Measurements from ENCODE around the gene TCF12. TPM values are rescaled to one million over a fixed set of nuclear protein-coding genes. Genes with fewer than 3 reads are reported as not detected.

The TCF12 gene
- total RNA-seq, 1 donor from 2014 or later: 106 TPM

DNA sequence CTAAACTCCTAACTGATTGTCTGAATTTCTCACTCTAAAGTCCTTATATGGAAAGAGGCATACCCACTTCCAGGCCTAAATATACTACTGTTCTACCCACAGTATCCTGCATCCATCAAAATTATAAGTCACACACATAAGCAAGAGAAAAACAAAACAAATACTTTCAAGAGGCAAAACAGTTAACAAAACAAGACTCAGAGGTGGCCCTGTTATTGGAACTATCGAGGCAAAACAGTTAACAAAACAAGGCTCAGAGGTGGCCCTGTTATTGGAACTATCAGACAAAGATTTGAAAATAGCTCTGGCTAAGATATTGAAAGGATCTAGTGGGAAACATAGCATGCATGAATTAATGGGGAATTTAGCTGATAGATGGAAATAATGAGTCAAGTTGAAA lies 233.7 kb downstream of the TCF12 start:
- Mint-ChIP-seq H3K4me1 (ENCODE audit: low read depth) (peaks cover 83% of the 10 kb centered on the region), H3K27ac (ENCODE audit: unreplicated experiment) (peak overlapping the region; percentile 76)

DNA sequence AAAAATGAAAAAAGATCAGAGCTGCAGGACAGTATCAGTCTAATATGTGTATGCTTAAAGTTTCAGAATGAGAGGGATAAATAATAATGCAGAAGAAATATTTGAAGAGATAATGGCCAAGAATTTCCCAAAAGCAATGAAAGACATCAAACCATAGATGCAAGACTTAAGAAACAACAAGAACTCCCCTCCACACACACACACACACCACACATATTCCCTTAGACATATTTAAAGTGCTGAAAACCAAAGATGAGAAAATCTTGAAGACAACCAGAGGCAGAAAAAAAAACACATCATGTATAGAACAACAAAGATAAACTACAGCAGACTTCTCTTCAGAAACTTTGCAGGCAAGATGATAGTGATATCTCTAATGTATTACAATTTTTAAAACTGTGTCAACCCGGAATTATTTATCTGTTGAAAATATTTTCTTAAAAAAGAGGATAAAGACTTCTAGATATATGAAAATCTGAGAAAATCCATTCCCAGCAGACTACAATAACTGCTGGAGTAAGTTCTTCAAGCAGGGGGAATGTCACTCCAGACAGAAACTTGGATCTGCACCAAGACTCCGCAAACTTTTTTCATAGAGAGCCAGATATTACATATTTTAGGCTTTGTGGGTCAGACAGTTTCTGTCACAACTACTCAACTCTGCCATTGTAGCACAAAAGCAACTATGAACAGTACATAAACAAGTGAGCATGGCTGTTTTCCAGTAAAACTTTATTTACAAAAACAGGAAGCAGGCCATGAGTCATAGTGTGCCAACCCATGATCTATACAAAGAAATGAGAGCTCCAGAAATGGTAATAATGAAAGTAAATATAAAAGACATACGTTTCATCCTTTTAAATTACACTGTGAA lies 234.5 kb downstream of the TCF12 start:
- Mint-ChIP-seq H3K4me1 (ENCODE audit: low read depth) (peaks cover 81% of the 10 kb centered on the region), H3K27ac (ENCODE audit: unreplicated experiment) (peak overlapping the region; percentile 76), H3K27me3 (ENCODE audit: low read depth) (no peaks in the 10 kb centered on the region), H3K9me3 (ENCODE audit: low read depth) (no peaks in the 10 kb centered on the region), H3K36me3 (ENCODE audit: low read depth) (peaks cover 2% of the 10 kb centered on the region), H3K4me3 (ENCODE audit: unreplicated experiment) (peak overlapping the region; percentile 31)
- DNase-seq (ENCODE audit: low spot score): no peak
- TF ChIP-seq, protein P1, sequence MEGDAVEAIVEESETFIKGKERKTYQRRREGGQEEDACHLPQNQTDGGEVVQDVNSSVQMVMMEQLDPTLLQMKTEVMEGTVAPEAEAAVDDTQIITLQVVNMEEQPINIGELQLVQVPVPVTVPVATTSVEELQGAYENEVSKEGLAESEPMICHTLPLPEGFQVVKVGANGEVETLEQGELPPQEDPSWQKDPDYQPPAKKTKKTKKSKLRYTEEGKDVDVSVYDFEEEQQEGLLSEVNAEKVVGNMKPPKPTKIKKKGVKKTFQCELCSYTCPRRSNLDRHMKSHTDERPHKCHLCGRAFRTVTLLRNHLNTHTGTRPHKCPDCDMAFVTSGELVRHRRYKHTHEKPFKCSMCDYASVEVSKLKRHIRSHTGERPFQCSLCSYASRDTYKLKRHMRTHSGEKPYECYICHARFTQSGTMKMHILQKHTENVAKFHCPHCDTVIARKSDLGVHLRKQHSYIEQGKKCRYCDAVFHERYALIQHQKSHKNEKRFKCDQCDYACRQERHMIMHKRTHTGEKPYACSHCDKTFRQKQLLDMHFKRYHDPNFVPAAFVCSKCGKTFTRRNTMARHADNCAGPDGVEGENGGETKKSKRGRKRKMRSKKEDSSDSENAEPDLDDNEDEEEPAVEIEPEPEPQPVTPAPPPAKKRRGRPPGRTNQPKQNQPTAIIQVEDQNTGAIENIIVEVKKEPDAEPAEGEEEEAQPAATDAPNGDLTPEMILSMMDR (IDR thresholded peaks at IDR 0.05): no peak

More for the DNA sequence above, 233.7 kb downstream of the TCF12 start:
- no peak for DNase-seq (ENCODE audit: low spot score)
- TF ChIP-seq, protein P1 (IDR thresholded peaks at IDR 0.05): no peak
- Mint-ChIP-seq H3K4me3 (ENCODE audit: unreplicated experiment) (peak overlapping the region; percentile 31), H3K36me3 (ENCODE audit: low read depth) (peaks cover 2% of the 10 kb centered on the region), H3K27me3 (ENCODE audit: low read depth) (no peaks in the 10 kb centered on the region), H3K9me3 (ENCODE audit: low read depth) (no peaks in the 10 kb centered on the region)

DNA sequence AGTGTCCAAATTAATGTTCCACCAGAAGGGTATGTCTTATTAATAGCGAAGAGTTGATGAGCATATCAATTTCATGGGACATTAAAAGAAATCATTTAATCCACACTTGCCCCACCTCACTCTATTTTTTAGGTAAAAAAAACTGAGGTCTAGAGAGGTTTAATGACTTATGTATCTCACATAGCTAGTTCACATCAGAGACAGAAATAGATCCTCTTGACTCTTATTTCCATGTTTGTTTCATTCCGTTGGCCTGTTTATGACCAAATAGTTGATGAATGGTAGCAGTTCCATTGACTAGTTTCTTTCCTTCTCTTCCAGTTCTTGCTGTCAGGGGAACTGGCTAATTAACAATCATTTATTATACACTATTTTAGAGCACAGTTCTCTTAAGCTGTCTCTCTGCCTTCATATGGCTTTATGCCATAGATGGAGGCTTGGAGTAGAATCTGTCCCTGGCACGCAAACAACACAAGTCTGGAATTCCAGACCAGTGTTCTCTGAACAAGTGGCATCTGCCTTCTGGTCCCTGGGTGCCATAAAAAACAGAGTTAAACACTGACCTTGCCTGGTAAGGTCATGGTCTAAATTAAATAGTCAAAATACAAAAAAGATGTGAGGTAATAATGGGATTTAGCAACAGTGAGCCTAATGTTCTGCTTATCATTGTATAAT lies 237.9 kb downstream of the TCF12 start:
- H3K27ac Mint-ChIP-seq (ENCODE audit: unreplicated experiment): peak overlapping the region; percentile 28
- DNase-seq (ENCODE audit: low spot score): no peak
- peaks cover 70% of the 10 kb centered on the region for H3K4me1 Mint-ChIP-seq (ENCODE audit: low read depth)
- H3K27me3 Mint-ChIP-seq (ENCODE audit: low read depth): no peaks in the 10 kb centered on the region
- no peaks in the 10 kb centered on the region for H3K36me3 Mint-ChIP-seq (ENCODE audit: low read depth)
- no peaks in the 10 kb centered on the region for H3K9me3 Mint-ChIP-seq (ENCODE audit: low read depth)
- no peak overlapping the region for H3K4me3 Mint-ChIP-seq (ENCODE audit: unreplicated experiment)
- TF ChIP-seq, protein P1 (IDR thresholded peaks at IDR 0.05): no peak

GRCh38 chr15:57158589-57158988 lies 240.1 kb downstream of the TCF12 start:
- H3K4me1 Mint-ChIP-seq (ENCODE audit: low read depth): peaks cover 51% of the 10 kb centered on the region

More at GRCh38 chr15:57158589-57158988, 240.1 kb downstream of the TCF12 start:
- Mint-ChIP-seq H3K4me3 (ENCODE audit: unreplicated experiment) (no peak overlapping the region), H3K36me3 (ENCODE audit: low read depth) (no peaks in the 10 kb centered on the region), H3K27ac (ENCODE audit: unreplicated experiment) (no peak overlapping the region), H3K27me3 (ENCODE audit: low read depth) (no peaks in the 10 kb centered on the region), H3K9me3 (ENCODE audit: low read depth) (no peaks in the 10 kb centered on the region)
- TF ChIP-seq, protein P1 (IDR thresholded peaks at IDR 0.05): no peak
- no peak for DNase-seq (ENCODE audit: low spot score)

All from chondrocyte (in vitro differentiated cells).